K562 (cell line): ENCODE measurements around the gene UTP11. TPM values are rescaled to one million over a fixed set of nuclear protein-coding genes. Genes with fewer than 3 reads are reported as not detected.
A peak's percentile ranks its signal among the peaks of the same experiment; 100 is the strongest.

Source experiments
- ATAC-seq: fragments of 200-7000 bp; cut with Tn5 transposase; 3 replicates; pipeline ENCODE4 v1.9.1; 2020; ENCODE audit warnings: moderate library complexity
- BruUV-seq: library from RNA; stranded (reverse); fragments of 400-500 nt; replicated peaks from 2 replicates; lab custom pipeline; 2021; lab: Mats Ljungman, UMichigan
- CTCF ChIA-PET: fragments of 300-600 bp; formaldehyde crosslinking; extraction: SDS; loops from one replicate; lab custom pipeline; 2021; ENCODE audit warnings: low intra/inter-chr PET ratio; lab: Yijun Ruan, JAX
- POLR2A ChIA-PET: fragments of 300-600, 350-650 bp; sonication (Branson Sonifier 250); formaldehyde crosslinking; extraction: SDS; loops from one replicate; lab custom pipeline; 2021; ENCODE audit warnings: antibody characterized with exemption, inconsistent platforms; lab: Yijun Ruan, JAX
- DNase-seq, 4 experiments: peaks; one replicate each; pipeline versions ENCODE4 v3.0.0 to v3.0.0-alpha.2; 2011 to 2018; ENCODE audit warnings: low spot score in 3 of 4, mixed read lengths in 3 of 4; ENCODE audit errors: extremely low read depth in 1 of 4
- FAIRE-seq: peaks from 2 replicates; lab custom pipeline; 2011; peaks lifted over from hg19 to GRCh38; lab: Jason Lieb, UNC
- H2AFZ ChIP-seq: 2 replicates; pipeline ENCODE4 v1.6.0; 2011; ENCODE audit warnings: low read depth, low read length, control low read depth, inconsistent platforms
- H3K27ac ChIP-seq: fragments of 200-600 bp; 3 replicates; pipeline ENCODE4 v1.8.0; 2011; ENCODE audit warnings: low read depth, mild to moderate bottlenecking, control low read depth, inconsistent platforms, low read length, moderate library complexity, mixed read lengths; ENCODE audit errors: extremely low read depth
- H3K27me3 ChIP-seq, 2 experiments: fragments of 300-600 bp in 1 of 2; 2 replicates in 1 of 2; 3 replicates in 1 of 2; pipeline versions ENCODE4 v1.6.0 to v1.8.0; 2011; ENCODE audit warnings: inconsistent platforms in 2 of 2, low read length in 2 of 2, mild to moderate bottlenecking in 1 of 2, mixed read lengths in 1 of 2, moderate library complexity in 1 of 2; ENCODE audit not compliant: control insufficient read depth in 2 of 2, insufficient read depth in 2 of 2
- H3K36me3 ChIP-seq: fragments of 300-600 bp; 3 replicates; pipeline ENCODE4 v1.8.0; 2011; ENCODE audit warnings: mild to moderate bottlenecking, low read length, inconsistent platforms; ENCODE audit not compliant: control insufficient read depth, insufficient read depth
- H3K4me1 ChIP-seq, 2 experiments: fragments of 200-600 bp in 1 of 2; replicated peaks in 1 of 2; 2 replicates in 1 of 2; 3 replicates in 1 of 2; pipeline versions ENCODE4 v1.5.1 to v1.8.0; 2011; ENCODE audit warnings: inconsistent platforms in 2 of 2, low read length in 2 of 2, mild to moderate bottlenecking in 1 of 2, mixed read lengths in 1 of 2, moderate library complexity in 1 of 2; ENCODE audit not compliant: control insufficient read depth in 2 of 2, insufficient read depth in 2 of 2
- H3K4me2 ChIP-seq: 2 replicates; pipeline ENCODE4 v1.6.1; 2011; ENCODE audit warnings: low read length, control low read depth, inconsistent platforms, mixed read lengths; ENCODE audit not compliant: insufficient read depth
- H3K4me3 ChIP-seq: fragments of 200-600 bp; sonication (generic), shearing (Covaris generic); 2 replicates; pipeline ENCODE4 v1.5.1; 2016; ENCODE audit warnings: control low read depth, inconsistent platforms
- H3K79me2 ChIP-seq: fragments of 200-600 bp; 3 replicates; pipeline ENCODE4 v1.8.0; 2011; ENCODE audit warnings: low read length, inconsistent platforms; ENCODE audit not compliant: control insufficient read depth, insufficient read depth
- H3K9ac ChIP-seq, 2 experiments: 2 replicates each; pipeline versions ENCODE4 v1.6.0 to v1.6.1; 2011; ENCODE audit warnings: low read depth in 2 of 2, low read length in 2 of 2, control low read depth in 1 of 2, inconsistent platforms in 1 of 2, mild to moderate bottlenecking in 1 of 2, mixed read lengths in 1 of 2; ENCODE audit not compliant: insufficient read depth in 1 of 2
- H3K9me1 ChIP-seq: one replicate; pipeline ENCODE4 v1.6.0; 2011; ENCODE audit warnings: inconsistent platforms, mild to moderate bottlenecking, low read length, moderate library complexity; ENCODE audit not compliant: control insufficient read depth, insufficient read depth
- H3K9me3 ChIP-seq: replicated peaks from 2 replicates; pipeline ENCODE4 v1.5.1; 2011; ENCODE audit warnings: low read depth, low read length, inconsistent platforms; ENCODE audit not compliant: control insufficient read depth, insufficient read depth
- H4K20me1 ChIP-seq: replicated peaks from 2 replicates; pipeline ENCODE4 v1.6.1; 2011; ENCODE audit warnings: low read length, inconsistent platforms, mixed read lengths; ENCODE audit not compliant: control insufficient read depth, insufficient read depth
- POLR2G ChIP-seq: fragments of 200-400 bp; formaldehyde crosslinking; IDR thresholded peaks from 2 replicates; pipeline ENCODE4 v1.6.1; 2017; ENCODE audit warnings: low read depth, mild to moderate bottlenecking, antibody characterized with exemption, low read length, moderate library complexity
- RBFOX2 ChIP-seq: fragments of 200-400 bp; formaldehyde crosslinking; IDR thresholded peaks from 2 replicates; pipeline ENCODE4 v1.6.1; 2017; ENCODE audit warnings: low read depth, mild to moderate bottlenecking, low read length, moderate library complexity
- RBM22 ChIP-seq: fragments of 200-400 bp; formaldehyde crosslinking; IDR thresholded peaks from 2 replicates; pipeline ENCODE4 v1.6.1; 2018; ENCODE audit warnings: low read length, low read depth; ENCODE audit not compliant: poor library complexity, severe bottlenecking
- SRF ChIP-seq, 2 experiments: fragments of 250-450, 450-650 bp in 1 of 2; sonication (Bioruptor Pico) in 1 of 2; sonication (generic) in 1 of 2; formaldehyde crosslinking; IDR thresholded peaks; 2 replicates each; pipeline versions ENCODE4 v1.5.0 to v1.5.1; 2020 to 2022; ENCODE audit warnings: mild to moderate bottlenecking in 1 of 2, missing genetic modification reagents in 1 of 2
- ZNF239 ChIP-seq: fragments of 250-450 bp; sonication (Bioruptor Pico); IDR thresholded peaks from 2 replicates; pipeline ENCODE4 v1.4.0; 2020; ENCODE audit warnings: mild to moderate bottlenecking
- ZNF436 ChIP-seq: fragments of 250-450, 450-650 bp; sonication (Bioruptor Pico); formaldehyde crosslinking; IDR thresholded peaks from 2 replicates; pipeline ENCODE4 v1.7.0; 2020; ENCODE audit warnings: mild to moderate bottlenecking
- WGBS: fragments of 100-300 bp; shearing (Covaris generic); methylation state at CpG from one replicate; pipeline ENCODE4 v1.1.6; 2016; ENCODE audit warnings: low coverage, mixed read lengths; ENCODE audit not compliant: insufficient coverage; ENCODE audit errors: missing lambda C conversion rate; 5-methylcytosine and 5-hydroxymethylcytosine counted together
- in situ Hi-C: fragments of 300-500 bp; cut with MboI; formaldehyde crosslinking; loops from 4 replicates; pipeline ENCODE4 v1.15.0; 2018; ENCODE audit warnings: inconsistent platforms, mixed read lengths
- intact Hi-C: fragments of 100-400 bp; cut with micrococcal nuclease; formaldehyde crosslinking; loops from 2 replicates; pipeline ENCODE4 v1.14.2; 2022
- polyA plus RNA-seq, 8 experiments: library from polyadenylated mRNA; depleted of rRNA in 4 of 8; stranded (reverse) in 5 of 8; unstranded in 3 of 8; fragments of >200 nt; fragmentation: Nextera tagmentation in 2 of 8; fragmentation: Illumina TruSeq in 1 of 8; extraction: Ambion mirVana in 2 of 8; extraction: Trizol in 1 of 8; gene quantifications; 2 replicates each; pipeline versions ENCODE4 v1.2.1 to v1.2.3, GENCODE V29; 2011 to 2014; ENCODE audit warnings: inconsistent platforms in 1 of 8, missing spikeins in 1 of 8
- total RNA-seq, 7 experiments: library from RNA; depleted of rRNA in 6 of 7; stranded (reverse); fragments of >200 nt in 6 of 7; fragmentation: Illumina TruSeq in 2 of 7; extraction: Trizol in 2 of 7; gene quantifications; 2 replicates each; pipeline versions ENCODE4 v1.2.1 to v1.2.3, GENCODE V29; 2011 to 2021; ENCODE audit warnings: low replicate concordance in 1 of 7

Gene UTP11
- total and polyA plus RNA-seq, 9 of the 15 experiments (the other 6 are each of a cell fraction or from before 2014, with no cell fraction given), result 91.1 to 378 (median 221) TPM

- Histone ChIP-seq H3K9me1 (peaks cover 2% of the 10 kb centered on the region), H4K20me1 (0 out of 2 replicates have a peak, but pooled peaks cover 3% of the 10 kb centered on the region), H3K36me3 (peaks cover 67% of the 10 kb centered on the region), H3K79me2 (peaks cover 53% of the 10 kb centered on the region), H2AFZ (no peak overlapping the region), H3K4me2 (no peak overlapping the region), H3K27ac (peak overlapping the region; percentile 96), H3K9me3 (no peaks in the 10 kb centered on the region), H3K4me1 (peaks cover 40 to 58% of the 10 kb centered on the region in 2 experiments), H3K9ac (peak overlapping the region; percentile 2 to 70; a peak in 3 of 4 replicates)
- BruUV-seq, result no TSS peak
- 94% methylated on average over 24 of the region's 25 CpGs for WGBS
- POLR2A ChIA-PET, result interaction anchor here (0.6 to 5.9 kb wide), 5 partner anchors 14 to 1351 kb away, joined by 3 to 66 read pairs (median 3); partner anchors contain the start of gene UTP11
- ATAC-seq (no peak), FAIRE-seq (no peak)
- in situ Hi-C loops, result no loop called here
- TF ChIP-seq ZNF239 (CRISPR knock-in tag) (no peak), SRF (CRISPR knock-in tag; IDR thresholded peaks at IDR 0.05) (no peak), RBM22 (peak; percentile 61), POLR2G (peak; percentile 52; the same call in 1 of the 2 replicates), RBFOX2 (peak; percentile 67), ZNF436 (no peak)
- TF ChIP-seq, all 486 proteins: peak for 3
- intact Hi-C loops, result no loop called here
- no peak for DNase-seq
- CTCF ChIA-PET, result no interaction called here
- no peaks in the 10 kb centered on the region for H3K27me3 ChIP-seq
- no peak overlapping the region for H3K4me3 ChIP-seq
These were observed 15.1 kb upstream of the UTP11 start for GRCh38 chr1:37997256-37998088.
